Skin epidermis (tissue), 12 donors: ENCODE results near the gene SIGLEC15.
A peak's percentile ranks its signal among the peaks of the same experiment; 100 is the strongest.
"Not testable (repeated sequence)": the region's sequence is repeated elsewhere in the genome, so short reads cannot be mapped to it uniquely, and the experiment has no call there.

Experiments used
- H3K27ac ChIP-seq, 21 experiments: fragments of 200-600 bp; sonication (generic) in 11 of 21; one replicate each; pipeline ENCODE4 v1.5.0; 2020; ENCODE audit warnings: mild to moderate bottlenecking in 3 of 21, inconsistent platforms in 2 of 21, moderate library complexity in 2 of 21
- H3K4me3 ChIP-seq, 7 experiments: fragments of 200-600 bp; sonication (generic) in 2 of 7; one replicate each; pipeline ENCODE4 v1.5.0; 2020; ENCODE audit warnings: inconsistent platforms in 2 of 7, mild to moderate bottlenecking in 2 of 7, moderate library complexity in 1 of 7

SIGLEC15 gene

DNA sequence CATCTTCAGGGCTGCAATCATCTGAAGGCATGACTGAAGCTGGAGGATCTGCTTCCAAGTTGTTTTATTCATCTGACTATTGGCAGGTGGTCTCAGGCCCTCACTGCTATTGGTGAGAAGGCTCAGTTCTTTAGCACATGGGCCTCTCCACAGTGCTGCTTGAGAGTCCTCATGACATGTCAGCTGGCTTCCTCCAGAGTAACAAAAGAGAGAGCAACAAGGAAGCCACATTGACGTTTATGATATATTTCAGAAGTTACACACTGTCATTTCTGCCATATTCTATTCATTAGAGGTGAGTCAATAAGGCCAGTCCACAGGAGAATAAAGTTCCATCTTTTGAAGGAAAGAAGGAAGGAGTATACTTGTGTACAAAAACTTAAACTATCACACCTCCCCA, 7.9 kb upstream of the SIGLEC15 start:
- H3K4me3 ChIP-seq, result no peak overlapping the region
- no peak overlapping the region for H3K27ac ChIP-seq

- not testable (repeated sequence) for H3K27ac ChIP-seq, H3K4me3 ChIP-seq
Observed at GRCh38 chr18:45818765-45819164, 6.7 kb upstream of the SIGLEC15 start.

- Histone ChIP-seq H3K27ac (no peak overlapping the region), H3K4me3 (no peak overlapping the region)
Observed at GRCh38 chr18:45820106-45820745, 5.2 kb upstream of the SIGLEC15 start.

GRCh38 chr18:45821026-45821425, 4.4 kb upstream of the SIGLEC15 start:
- no peak overlapping the region for H3K27ac ChIP-seq
- no peak overlapping the region for H3K4me3 ChIP-seq

- H3K4me3 ChIP-seq, result no peak overlapping the region
- H3K27ac ChIP-seq, result no peak overlapping the region
Observed at GRCh38 chr18:45821711-45822110, 3.8 kb upstream of the SIGLEC15 start.

- H3K27ac ChIP-seq, result no peak overlapping the region
- H3K4me3 ChIP-seq, result no peak overlapping the region
Observed at GRCh38 chr18:45826084-45826483, 609 bp downstream of the SIGLEC15 start.

- H3K27ac ChIP-seq, H3K4me3 ChIP-seq: not testable (repeated sequence)
Observed at GRCh38 chr18:45826716-45827115, 1.2 kb downstream of the SIGLEC15 start.

DNA sequence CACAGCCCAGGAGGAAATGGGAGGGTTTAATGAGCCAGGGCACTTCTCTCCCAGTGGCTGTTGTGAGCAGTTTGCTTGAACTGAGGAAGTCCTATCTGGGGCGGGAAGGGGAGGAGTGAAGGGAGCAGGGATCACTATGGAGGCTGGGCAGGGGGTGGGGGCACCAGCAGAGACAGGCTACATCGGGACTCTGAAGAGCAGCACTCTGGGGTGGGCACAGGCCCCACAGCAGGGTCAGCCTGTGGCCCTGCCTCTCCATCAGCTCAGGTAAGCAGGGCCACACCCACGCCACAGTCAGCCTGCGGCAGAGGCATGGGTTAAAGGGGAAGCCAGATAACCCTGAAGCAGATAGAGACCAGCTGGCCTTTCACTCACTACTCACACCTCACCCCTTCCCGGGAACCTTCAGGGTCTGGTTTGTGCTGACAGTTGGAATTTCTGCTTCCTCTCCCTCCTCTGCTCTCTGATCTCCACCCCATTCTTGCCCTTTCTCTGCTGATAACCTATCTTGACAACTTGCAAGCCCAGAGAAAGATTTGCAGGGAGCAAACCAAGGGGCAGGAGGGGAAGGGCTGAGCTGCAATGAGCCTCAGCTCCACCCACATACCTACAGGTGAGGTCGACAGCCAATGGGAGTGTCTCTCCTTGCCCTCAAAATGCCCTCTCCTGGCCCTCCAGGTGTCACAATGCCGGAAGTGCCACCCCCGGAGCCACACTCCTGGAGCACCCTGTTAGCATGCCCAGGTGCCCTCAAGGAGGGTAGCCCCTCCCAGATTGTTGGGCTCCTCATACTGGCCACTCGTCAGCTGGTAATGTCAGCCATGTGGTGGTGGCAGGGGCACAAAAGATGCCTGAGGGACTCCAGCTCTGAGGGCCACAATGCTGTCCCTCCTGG, 3.7 kb downstream of the SIGLEC15 start:
- no peak overlapping the region for H3K4me3 ChIP-seq
- peak overlapping the region in 4 of 21 experiments; percentile 15 to 59 (median 34) for H3K27ac ChIP-seq

GRCh38 chr18:45829855-45830254, 4.4 kb downstream of the SIGLEC15 start:
- Histone ChIP-seq H3K4me3 (no peak overlapping the region), H3K27ac (no peak overlapping the region)

DNA sequence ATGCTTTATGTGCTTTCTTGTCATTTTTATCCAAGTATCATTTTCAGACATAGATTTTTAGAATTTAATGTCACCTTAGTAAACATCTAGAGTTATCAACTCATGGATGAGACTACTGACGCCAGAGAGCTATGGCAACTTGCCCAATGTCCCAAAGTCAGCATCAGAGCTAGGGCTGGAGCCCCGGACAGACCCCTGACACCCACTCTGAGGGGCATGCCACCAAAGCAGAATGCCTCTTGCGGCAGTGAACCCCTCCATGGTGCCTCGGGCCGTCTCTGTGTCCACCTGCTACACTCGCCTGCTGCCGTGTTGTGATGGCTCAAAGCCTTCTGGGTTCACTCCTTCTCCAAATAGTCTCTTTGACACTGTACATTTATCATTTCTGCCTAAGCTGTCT, 5.4 kb downstream of the SIGLEC15 start:
- no peak overlapping the region for H3K27ac ChIP-seq
- no peak overlapping the region for H3K4me3 ChIP-seq

GRCh38 chr18:45833846-45834245, 8.4 kb downstream of the SIGLEC15 start:
- Histone ChIP-seq H3K4me3 (no peak overlapping the region), H3K27ac (no peak overlapping the region)

DNA sequence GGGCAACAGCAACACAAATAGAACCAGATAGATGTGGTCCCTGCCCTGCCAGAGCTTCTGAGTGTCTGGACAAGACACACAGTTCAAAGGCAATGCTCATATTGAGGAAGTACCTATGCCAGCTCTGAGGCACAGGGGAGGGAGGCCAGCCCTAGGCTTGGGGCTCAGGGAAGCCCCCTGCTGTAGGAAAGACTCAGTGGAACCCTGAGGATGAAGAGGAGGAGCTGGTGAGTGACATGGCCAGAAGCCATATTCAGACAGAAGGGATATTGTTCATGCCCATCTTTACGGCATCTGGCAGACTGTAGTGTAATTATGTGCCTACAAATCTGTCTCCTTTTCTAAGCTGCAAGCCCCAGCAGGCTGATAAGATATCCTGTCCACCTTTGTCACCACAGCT, 8.8 kb downstream of the SIGLEC15 start:
- no peak overlapping the region for H3K4me3 ChIP-seq
- H3K27ac ChIP-seq, result no peak overlapping the region

- Histone ChIP-seq H3K27ac (no peak overlapping the region), H3K4me3 (no peak overlapping the region)
Observed at GRCh38 chr18:45835057-45835636, 9.7 kb downstream of the SIGLEC15 start.

GRCh38 chr18:45836242-45837205, 11.0 kb downstream of the SIGLEC15 start:
- Histone ChIP-seq H3K4me3 (no peak overlapping the region), H3K27ac (no peak overlapping the region)

GRCh38 chr18:45837283-45838070, 12.0 kb downstream of the SIGLEC15 start:
- Histone ChIP-seq H3K4me3 (peak overlapping the region; percentile 9 to 31 (median 25)), H3K27ac (no peak overlapping the region)

- Histone ChIP-seq H3K27ac (no peak overlapping the region), H3K4me3 (peak overlapping the region in 1 of 7 experiments; percentile 31)
Observed at GRCh38 chr18:45838302-45839070, 13.0 kb downstream of the SIGLEC15 start.

DNA sequence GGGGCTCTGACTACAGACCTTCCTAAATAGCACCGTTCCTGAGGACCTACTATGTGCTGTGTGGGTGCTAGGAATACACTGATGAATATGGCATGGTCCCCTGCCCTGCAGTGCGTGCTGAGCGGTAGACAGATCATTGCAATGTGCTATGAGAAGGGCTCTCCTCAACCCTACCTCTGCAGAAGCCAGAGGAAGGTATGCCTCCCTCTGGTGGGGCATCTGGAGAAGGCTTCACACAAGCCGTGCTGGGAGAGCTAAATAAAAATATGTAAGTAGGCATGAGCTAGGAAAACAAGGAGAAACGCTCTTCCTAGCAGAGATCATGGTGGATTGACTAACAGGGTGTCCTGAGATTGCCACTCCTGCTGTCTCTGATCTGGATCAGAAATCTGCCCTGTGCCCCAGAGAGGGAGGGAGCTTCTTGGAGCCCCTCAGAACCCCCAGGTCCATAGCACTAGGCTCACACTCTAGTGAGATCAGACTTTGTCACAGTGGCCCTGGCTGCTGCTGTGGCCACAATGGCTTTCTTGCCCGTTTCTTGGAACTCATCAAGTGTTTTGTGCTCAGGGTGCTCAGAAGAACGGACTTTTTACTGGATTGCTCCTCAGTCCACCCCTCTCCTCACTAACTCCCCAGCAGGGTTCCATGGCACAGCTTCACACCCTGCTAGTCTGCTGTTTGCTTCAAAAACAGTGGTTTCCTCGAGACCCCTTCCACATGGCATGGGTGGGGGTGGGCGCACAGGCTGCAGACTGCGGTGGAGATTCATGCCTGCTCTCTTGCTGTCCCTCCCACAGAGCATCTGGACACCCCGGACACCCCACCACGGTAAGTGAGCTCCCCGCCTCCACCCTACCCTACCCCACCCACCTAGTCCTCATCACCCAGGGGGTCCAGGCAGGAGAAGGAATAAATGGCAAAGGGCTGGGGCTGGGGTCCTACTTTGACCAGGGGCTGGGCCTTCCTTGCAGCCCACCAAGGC, 14.2 kb downstream of the SIGLEC15 start:
- Histone ChIP-seq H3K4me3 (no peak overlapping the region), H3K27ac (no peak overlapping the region)
